GM04503 (cell line): ENCODE measurements around the gene FOXRED2.
A peak's percentile ranks its signal among the peaks of the same experiment; 100 is the strongest.
"Not testable (repeated sequence)": the region's sequence is repeated elsewhere in the genome, so short reads cannot be mapped to it uniquely, and the experiment has no call there.

Source experiments
- DNase-seq: peaks from one replicate; pipeline ENCODE4 v3.0.0-alpha.2; 2012; ENCODE audit warnings: low read depth

Gene FOXRED2

GRCh38 chr22:36506637-36507517 is at the start of gene FOXRED2:
Gene FOXRED2, minus strand, starts transcription at chr22:36507040. Its CDS starts 618 bp downstream, at chr22:36506422.
- DNase-seq: no peak

DNA sequence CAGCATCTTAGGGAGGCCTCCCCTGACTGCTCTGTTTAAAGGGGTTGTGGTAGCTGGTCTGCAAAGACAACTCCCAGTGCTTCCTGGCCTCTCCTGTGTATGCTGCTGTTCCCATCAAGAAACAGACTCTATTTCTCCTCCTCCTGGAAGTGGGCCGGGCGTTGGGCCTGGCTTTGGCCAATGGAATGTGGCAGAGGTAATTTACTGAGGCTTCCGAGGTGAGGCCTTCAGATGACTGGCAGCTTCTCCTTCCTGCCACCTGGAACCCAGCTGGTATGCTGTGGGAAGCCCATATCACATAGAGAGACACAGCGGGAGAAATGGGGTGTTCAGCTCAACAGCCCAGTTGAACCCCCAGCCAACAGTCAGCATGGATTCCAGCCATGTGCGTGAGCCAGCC is 47.3 kb upstream of the FOXRED2 start:
- DNase-seq: no peak

DNA sequence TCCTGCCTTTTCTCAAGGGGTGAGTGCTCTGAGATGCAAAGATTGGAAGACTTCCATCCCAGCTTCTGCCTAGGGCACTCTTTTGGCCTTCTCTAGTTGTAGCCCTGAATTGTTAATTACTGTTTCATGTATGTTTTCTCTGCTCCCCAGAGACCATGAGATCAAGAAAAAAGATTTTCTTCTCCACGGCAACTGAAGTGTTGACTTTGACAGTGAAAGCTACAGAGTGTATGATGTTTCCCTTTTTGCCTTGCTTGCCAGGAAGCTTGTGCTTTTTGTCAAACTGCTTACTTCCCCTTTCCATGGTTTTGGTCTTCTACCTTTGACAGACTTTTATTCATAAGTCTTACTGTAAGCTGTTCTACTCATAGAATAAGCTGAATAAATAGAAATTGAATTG is 45.4 kb upstream of the FOXRED2 start:
- no peak for DNase-seq

GRCh38 chr22:36550701-36551495 is 44.1 kb upstream of the FOXRED2 start:
- DNase-seq: no peak

DNA sequence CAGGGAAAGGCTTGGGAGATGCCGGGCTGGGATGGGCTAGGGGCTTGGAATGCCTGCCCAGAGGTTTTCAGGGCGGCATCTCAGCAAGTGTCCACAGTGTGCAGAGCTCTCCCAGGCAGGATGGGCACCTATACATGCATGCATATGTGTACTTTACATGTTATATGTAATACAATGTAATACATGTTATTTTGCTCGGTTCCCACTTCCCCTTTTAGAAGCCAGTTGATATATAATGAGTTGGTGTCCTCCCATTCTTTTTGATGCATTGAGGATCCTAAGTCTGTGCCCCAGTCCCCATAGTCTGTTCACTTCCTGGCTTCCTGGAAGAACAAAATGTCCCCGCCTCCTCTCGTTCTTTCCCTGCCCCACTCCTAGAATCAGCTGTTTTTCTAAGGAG is 42.2 kb upstream of the FOXRED2 start:
- DNase-seq: no peak

DNA sequence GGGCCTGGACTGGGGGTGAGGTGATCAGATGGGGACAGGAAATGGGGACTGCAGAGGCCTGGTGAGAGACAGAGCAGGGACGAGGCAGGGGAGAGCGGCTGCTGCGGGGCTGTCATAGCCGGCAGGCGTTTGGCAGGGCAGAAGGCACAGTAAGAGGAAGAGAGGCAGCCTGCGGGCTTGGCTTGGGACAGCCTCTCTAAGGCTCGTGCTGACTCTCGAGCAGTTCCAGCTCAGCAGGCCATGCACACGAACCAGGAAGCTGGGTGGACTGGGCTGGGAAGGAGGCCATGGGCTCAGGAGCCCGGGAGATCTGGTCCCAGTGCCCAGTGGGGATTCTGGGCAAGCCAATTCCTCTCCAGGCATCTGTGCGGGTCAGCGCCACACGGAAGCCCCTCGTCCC is 41.8 kb upstream of the FOXRED2 start:
- DNase-seq: no peak

DNA sequence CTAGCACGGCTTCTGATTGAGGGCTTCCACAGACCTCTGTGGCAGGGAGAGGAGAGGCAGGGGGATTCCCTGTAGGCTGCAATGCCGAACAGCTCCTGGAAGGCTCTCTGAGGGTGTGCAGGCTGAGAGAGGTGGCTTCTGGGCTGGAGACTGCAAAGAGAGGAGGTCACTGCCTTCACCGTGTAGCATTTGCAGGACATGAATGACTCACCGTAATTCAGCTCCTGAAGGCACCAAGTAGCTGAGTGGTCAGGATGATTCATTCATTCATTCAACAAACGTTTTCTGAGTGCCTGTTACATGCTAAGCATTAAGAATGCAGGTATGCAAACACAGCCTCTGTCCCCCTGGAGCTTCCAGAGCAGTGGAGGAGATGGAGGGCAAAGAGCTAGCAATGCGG is 40.1 kb upstream of the FOXRED2 start:
- peak; percentile 32 for DNase-seq

DNA sequence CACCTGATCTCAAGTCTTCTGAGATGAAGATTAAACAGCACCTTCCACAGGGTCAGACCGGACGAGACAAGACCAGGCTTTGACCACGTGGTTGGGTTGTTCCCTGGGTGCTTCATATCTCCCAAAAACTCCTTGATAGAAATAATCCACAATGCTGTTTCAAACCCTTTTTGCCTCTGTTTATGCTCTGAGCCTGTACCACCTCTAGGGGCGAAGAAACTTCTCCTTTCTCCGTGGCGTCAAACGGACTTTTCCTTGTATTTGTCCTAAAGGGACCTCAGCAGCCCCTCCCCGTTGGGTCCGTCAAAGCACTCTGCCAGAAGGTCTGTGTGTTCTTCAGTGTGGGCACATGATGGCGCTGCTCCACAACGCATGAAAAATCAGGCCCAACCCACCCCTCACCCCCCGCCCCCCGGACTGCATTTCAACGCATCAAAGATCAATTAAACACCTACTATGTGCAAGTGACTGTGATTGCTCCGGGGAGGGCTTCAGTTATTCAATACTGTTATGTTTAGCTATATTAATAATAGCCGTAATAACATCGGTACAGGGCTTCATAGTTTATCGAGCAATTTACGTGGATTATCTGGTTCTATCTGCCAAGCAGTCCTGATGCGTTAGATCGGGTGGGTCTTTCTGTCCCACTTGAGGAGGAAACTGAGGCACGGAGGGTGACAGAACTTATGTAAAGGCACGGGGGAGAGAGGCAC is 39.4 kb upstream of the FOXRED2 start:
- no peak for DNase-seq

- peak; percentile 53 for DNase-seq
These were observed 37.3 kb upstream of the FOXRED2 start for GRCh38 chr22:36544107-36544620.

DNA sequence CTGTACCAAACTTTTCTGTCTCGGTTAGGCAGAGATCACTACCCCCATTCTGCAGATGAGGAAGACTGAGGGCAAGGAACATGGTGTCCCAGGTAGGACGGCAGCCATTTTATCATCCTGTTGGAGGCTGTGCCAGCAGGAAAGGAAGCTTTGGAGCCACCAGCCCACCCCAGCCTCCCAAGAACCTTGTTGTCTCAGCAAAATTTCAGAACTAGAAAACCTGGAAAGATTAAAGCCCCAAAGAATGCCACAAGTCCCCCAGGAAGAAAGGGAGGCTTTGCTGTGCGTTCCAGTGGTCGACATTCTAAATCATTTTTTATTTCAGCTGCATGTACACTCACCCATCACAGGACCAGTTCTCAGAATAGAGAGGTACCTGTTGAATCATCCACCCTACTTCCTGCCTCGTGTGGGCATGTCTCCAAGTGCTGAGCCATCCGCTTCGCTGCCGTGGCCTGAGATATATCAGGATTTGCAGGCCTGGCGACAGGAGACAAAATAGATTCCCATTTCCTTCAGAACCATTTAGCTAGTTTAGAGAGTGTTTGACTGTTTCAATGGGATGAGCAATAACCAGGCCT is 35.1 kb upstream of the FOXRED2 start:
- peak; percentile 82 for DNase-seq

DNA sequence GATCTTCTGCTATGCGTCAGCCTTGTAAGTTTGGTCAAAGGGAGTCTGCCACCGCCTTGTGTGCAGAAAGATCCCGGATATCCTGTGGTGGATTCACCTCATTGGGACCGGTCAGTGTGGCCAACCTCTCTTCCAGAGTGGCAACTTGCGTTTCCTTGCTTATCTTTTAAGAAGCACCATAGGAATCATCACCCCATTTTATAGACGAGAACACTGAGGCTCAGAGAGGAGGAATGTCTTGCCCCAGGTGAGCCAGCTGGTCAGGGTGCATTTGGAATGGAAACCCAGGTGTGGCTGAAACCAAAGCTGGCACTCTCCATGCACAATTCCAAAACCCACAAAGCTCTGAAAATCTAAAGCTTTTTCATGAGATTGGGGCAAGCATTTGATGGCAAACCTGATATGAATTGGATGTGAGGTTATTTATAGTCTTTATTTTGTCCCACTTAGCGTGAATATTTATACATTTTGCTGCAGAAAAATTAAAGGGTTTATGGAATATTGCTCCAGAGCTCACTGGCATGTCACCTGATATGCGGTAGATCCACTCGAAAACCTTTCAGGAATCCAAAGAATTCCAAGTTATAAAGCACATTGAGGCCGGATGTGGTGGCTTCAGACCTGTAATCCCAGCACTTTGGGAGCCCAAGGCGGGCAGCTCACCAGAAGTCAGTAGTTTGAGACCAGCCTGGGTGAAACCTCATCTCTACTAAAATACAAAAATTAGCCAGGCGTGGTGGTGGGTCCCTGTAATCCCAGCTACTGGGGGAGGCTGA is 34.2 kb upstream of the FOXRED2 start:
- DNase-seq: no peak

DNA sequence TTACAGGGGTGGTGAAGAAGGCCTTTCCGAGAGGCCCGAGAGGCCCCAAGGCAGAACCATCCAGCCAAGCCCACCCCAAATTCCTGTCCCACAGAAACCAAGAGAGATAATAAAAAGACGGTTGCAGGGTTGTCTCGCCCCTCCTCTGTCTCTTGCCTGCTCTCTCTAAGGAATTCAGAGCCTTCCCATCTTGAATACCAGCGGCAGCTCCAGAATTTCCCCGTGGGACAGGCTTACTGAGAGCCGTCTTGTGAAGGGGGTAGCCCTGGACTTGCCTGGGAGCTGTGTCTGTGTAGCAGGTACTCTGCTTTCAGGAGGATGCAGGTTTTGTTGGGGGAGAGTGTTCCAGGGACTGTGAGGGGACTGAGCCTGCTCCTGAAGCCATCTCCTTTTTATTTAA is 31.7 kb upstream of the FOXRED2 start:
- no peak for DNase-seq

- no peak for DNase-seq
These were observed 29.9 kb upstream of the FOXRED2 start for GRCh38 chr22:36536717-36537116.

DNA sequence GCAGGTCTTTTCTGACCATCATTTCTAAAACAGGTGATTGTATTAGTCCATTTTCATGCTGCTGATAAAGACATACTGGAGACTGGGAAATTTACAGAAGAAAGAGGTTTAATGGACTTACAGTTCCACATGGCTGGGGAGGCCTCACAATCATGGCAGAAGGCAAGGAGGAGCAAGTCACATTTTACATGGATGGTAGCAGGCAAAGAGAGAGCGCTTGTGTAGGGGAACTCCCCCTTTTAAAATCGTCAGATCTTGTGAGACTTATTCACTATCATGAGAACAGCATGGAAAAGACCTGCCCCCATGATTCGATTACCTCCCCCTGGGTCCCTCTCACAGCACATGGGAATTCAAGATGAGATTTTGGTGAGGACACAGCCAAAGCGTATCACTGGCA is 26.5 kb upstream of the FOXRED2 start:
- DNase-seq: not testable (repeated sequence)

DNA sequence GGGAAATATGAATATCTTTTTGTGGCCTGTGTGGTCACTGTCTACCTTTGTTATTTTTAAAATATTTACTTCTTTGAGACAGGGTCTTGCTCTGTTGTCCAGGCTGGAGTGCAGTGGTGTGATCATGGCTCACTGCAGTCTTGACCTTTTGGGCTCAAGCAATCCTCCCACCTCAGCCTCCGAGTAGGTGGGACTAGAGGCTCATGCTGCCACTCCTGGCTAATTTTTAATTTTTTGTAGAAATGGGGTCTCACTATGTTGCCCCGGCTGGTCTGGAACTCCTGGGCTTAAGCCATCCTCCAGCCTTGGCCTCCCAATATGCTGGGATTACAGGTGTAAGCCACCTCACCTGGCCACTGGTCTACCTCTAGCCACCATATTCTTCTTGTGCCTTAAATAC is 25.6 kb upstream of the FOXRED2 start:
- DNase-seq: no peak

DNA sequence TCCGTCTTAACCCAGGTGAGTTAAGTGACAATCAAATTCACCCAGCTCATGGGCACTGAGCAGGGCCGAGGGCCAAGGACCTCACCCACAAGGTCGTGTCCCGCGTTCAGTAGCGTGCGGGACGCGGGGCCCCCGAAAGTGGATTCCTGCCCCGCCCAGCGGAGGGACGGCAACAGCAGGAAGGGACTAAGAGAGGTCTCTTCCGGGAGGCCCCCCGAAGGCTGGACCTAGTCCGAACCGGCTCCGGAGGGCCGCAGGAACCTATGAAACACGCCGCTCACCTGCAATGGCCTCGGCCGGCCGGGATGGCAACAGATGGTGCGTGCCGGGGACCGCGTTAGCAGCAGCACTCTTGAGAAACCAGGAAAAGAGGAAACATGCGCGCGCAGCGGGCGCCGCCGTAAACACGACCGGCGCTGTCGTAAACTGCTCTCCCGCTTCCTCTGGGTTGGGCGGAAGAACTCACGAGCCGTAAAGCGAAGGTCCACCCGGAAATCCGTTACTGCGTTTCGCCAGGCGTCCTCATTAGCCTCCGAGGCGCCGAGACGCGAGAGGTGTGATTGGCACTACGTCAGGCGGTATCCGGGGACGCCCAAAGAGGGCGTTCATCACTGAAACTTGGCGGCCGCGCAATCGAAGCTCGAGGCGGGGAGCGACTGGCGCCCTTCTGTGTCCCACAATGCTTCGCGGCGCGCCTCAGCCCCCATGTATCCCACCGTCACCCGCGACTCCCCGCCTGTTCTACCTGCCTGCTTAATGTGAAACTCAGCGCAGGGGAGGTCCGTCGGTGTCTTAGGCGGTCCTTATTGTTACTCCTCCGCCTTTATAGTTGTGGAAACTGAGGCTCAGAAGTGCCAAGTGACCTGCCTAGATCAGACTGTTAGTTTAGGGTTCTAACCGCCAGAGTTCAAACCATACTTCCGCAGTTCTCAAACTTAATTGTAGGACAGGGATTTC is 22.2 kb upstream of the FOXRED2 start, which contains the start of gene EIF3D:
Gene EIF3D, minus strand, starts transcription at position 372 of the 957 bp plus-strand sequence. CDS start 3,045 bp downstream, outside the sequence.
- peak; percentile 98 for DNase-seq

DNA sequence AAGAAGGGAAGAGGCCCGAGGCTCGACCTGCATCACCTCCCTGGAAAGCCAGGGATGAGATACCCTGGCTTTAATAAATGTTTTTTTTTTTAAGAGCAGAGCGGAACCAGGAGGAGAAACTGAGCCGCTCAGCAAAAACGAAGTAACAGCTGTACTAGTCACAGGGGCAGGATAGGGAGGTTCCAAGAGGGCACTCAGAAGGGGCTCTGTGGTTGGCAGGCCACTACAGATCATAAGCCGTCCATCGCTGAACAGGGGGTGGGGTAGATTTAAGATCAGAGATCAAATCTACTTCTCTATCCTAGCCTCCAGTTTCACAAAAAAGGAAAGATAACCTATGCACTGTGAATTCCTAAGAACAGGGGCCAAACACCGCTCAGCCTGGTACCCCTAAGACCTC is 21.5 kb upstream of the FOXRED2 start:
- no peak for DNase-seq

DNA sequence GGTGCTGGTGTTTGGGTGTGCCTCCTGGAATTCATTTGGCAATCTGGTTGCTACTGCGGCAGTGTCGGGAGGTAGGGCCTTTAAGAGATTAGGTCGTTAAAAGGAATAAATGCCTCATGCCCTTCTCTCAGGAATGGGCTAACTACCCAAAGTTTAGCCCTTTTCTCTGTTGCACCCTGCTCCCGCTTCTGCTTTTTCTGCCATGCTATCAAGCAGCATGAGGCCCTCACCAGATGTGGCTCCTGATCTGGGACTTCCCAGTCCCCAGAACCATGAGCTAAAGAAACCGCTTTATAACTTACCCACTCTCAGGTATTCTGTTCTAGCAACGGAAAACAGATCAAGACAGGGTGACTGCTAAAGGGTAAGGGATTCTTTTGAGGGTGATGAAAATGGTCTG is 15.8 kb upstream of the FOXRED2 start:
- no peak for DNase-seq

DNA sequence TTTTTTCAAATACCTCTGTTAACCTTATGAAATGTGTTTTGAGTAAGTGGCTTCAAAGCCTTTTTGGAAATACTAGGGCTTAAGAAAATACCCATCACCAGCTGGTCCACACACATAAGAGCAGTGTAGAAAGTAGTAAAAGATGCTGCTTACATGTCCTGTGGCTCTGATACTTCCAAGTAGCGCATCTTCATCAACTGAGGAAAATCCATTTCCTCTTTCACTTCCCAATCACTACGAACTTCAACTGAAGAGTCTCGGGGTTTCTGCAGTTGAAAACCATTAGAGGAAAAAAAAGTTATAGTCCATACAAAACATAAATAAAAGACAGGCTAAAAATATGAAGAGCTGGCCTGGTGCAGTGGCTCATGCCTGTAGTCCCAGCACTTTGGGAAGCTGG is 13.6 kb upstream of the FOXRED2 start:
- DNase-seq: no peak

- not testable (repeated sequence) for DNase-seq
These were observed 13.1 kb upstream of the FOXRED2 start for GRCh38 chr22:36519906-36520305.
